Muscle layer of colon (tissue), 2 donors: ENCODE results near the gene ACVR2A.

ENCODE experiments used
- H3K27ac ChIP-seq: one replicate; pipeline ENCODE4 v1.7.0; 2013; ENCODE audit warnings: low read depth, mild to moderate bottlenecking, low read length, moderate library complexity
- H3K27me3 ChIP-seq, 2 donors: one replicate each; pipeline ENCODE4 v1.7.0; 2013; ENCODE audit warnings: low read length in 2 of 2, mild to moderate bottlenecking in 2 of 2; ENCODE audit not compliant: insufficient read depth in 2 of 2, control insufficient read depth in 1 of 2
- H3K36me3 ChIP-seq: one replicate; pipeline ENCODE4 v1.7.0; 2013; ENCODE audit warnings: mild to moderate bottlenecking, low read length; ENCODE audit not compliant: insufficient read depth
- H3K4me1 ChIP-seq: one replicate; pipeline ENCODE4 v1.7.0; 2013; ENCODE audit warnings: mild to moderate bottlenecking, low read length; ENCODE audit not compliant: insufficient read depth
- H3K4me3 ChIP-seq, 2 donors: one replicate each; pipeline ENCODE4 v1.7.0; 2013; ENCODE audit warnings: low read length in 2 of 2, low read depth in 1 of 2, mild to moderate bottlenecking in 1 of 2, moderate library complexity in 1 of 2
- H3K9ac ChIP-seq: one replicate; pipeline ENCODE4 v1.7.0; 2013; ENCODE audit warnings: low read length
- H3K9me3 ChIP-seq: one replicate; pipeline ENCODE4 v1.7.0; 2013; ENCODE audit warnings: mild to moderate bottlenecking, low read length
- donor health status: abdominal sarcoma.
- donor health status: Adenocarcinoma of cecum.

Gene ACVR2A

DNA sequence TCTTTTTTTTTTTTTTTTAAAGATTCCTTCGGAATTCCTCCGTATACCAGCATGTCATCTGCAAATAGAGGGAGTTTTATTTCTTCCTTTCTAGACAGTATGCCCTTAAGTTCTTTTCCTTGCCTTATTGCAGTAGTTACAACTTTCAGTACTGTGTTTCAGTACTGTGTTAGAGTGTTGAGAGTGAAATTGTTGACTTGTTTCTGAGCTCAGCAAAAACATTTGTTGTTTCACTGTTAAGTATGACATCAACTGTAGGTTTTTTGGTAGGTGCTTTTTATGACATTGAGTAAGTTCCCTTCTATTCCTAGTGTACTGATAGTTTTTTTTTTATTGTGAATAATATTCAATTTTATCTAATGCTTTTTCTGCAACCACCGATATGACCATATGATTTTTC is 43.9 kb downstream of the ACVR2A start:
- no peaks in the 10 kb centered on the region for H3K36me3 ChIP-seq
- no peaks in the 10 kb centered on the region for H3K9me3 ChIP-seq
- no peak overlapping the region for H3K4me3 ChIP-seq
- H3K27me3 ChIP-seq: no peaks in the 10 kb centered on the region
- H3K9ac ChIP-seq: no peak overlapping the region
- H3K27ac ChIP-seq: no peak overlapping the region
- peaks cover 30% of the 10 kb centered on the region for H3K4me1 ChIP-seq

DNA sequence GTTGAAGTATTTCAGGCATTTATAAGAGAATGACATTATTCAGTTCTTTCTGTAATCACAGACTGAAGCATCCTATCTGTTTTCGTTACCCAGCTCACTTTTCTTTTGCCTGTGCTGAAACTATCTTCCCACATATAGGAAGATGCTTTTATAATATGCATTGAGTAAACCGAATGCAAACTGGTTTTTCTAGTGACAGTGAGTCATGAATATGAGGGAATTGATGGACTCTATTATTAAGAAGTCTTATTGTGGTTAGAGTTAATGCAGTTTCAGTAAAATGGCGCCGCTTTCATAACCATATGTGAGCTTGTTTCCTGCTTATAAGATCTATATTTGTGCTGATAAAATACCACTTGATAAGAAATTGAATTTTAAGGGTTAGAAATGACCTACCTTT is 59.2 kb downstream of the ACVR2A start:
- H3K36me3 ChIP-seq: peaks cover 4% of the 10 kb centered on the region
- no peaks in the 10 kb centered on the region for H3K4me1 ChIP-seq
- H3K27ac ChIP-seq: no peak overlapping the region
- H3K27me3 ChIP-seq: no peaks in the 10 kb centered on the region
- H3K9me3 ChIP-seq: no peaks in the 10 kb centered on the region
- H3K4me3 ChIP-seq: no peak overlapping the region
- H3K9ac ChIP-seq: no peak overlapping the region

- Histone ChIP-seq H3K4me1 (peaks cover 20% of the 10 kb centered on the region), H3K9ac (no peak overlapping the region), H3K9me3 (no peaks in the 10 kb centered on the region), H3K4me3 (no peak overlapping the region), H3K36me3 (no peaks in the 10 kb centered on the region), H3K27me3 (no peaks in the 10 kb centered on the region), H3K27ac (no peak overlapping the region)
These were observed 64.3 kb downstream of the ACVR2A start for GRCh38 chr2:147909178-147909577.

DNA sequence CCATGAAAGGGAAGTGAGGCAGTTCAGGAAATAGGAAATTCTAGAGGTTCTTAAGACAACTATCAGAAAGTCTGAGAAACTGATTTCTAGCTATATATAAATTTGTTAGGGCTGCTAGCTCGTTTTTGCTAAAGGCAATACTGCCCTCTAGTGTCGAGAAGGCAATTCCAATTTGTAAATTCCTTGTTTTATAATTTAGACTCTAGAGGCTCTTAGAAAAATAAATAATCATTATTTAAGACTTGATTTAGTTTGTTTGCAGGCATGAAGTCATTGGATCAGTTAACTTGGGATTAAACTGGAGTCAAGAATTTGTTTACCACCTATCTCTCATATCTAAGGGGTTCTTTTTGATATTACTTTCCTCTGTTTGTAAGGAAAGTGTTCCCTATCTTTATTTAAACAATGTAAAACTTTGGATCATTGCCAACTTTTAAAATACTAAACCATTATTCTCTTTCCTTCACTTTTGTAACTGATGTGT is 66.2 kb downstream of the ACVR2A start:
- Histone ChIP-seq H3K36me3 (no peaks in the 10 kb centered on the region), H3K27me3 (no peaks in the 10 kb centered on the region), H3K4me1 (peaks cover 37% of the 10 kb centered on the region), H3K4me3 (no peak overlapping the region), H3K9ac (no peak overlapping the region), H3K27ac (no peak overlapping the region), H3K9me3 (no peaks in the 10 kb centered on the region)

GRCh38 chr2:147913701-147914480 is 69.1 kb downstream of the ACVR2A start:
- H3K9me3 ChIP-seq: no peaks in the 10 kb centered on the region
- no peaks in the 10 kb centered on the region for H3K36me3 ChIP-seq
- peak overlapping the region; percentile 10 for H3K27ac ChIP-seq
- no peaks in the 10 kb centered on the region for H3K27me3 ChIP-seq
- no peak overlapping the region for H3K9ac ChIP-seq
- H3K4me1 ChIP-seq: peaks cover 49% of the 10 kb centered on the region
- no peak overlapping the region for H3K4me3 ChIP-seq

- Histone ChIP-seq H3K27me3 (no peaks in the 10 kb centered on the region), H3K4me3 (no peak overlapping the region), H3K9ac (no peak overlapping the region), H3K27ac (no peak overlapping the region), H3K9me3 (no peaks in the 10 kb centered on the region), H3K4me1 (peaks cover 43% of the 10 kb centered on the region), H3K36me3 (peaks cover 7% of the 10 kb centered on the region)
These were observed 71.2 kb downstream of the ACVR2A start for GRCh38 chr2:147916067-147916466.

GRCh38 chr2:147916723-147917122 is 71.9 kb downstream of the ACVR2A start:
- Histone ChIP-seq H3K27me3 (no peaks in the 10 kb centered on the region), H3K9ac (no peak overlapping the region), H3K27ac (no peak overlapping the region), H3K36me3 (peaks cover 13% of the 10 kb centered on the region), H3K4me1 (peaks cover 38% of the 10 kb centered on the region), H3K4me3 (no peak overlapping the region), H3K9me3 (no peaks in the 10 kb centered on the region)

GRCh38 chr2:147917161-147917560 is 72.3 kb downstream of the ACVR2A start:
- no peaks in the 10 kb centered on the region for H3K27me3 ChIP-seq
- H3K4me3 ChIP-seq: no peak overlapping the region
- H3K36me3 ChIP-seq: peaks cover 13% of the 10 kb centered on the region

DNA sequence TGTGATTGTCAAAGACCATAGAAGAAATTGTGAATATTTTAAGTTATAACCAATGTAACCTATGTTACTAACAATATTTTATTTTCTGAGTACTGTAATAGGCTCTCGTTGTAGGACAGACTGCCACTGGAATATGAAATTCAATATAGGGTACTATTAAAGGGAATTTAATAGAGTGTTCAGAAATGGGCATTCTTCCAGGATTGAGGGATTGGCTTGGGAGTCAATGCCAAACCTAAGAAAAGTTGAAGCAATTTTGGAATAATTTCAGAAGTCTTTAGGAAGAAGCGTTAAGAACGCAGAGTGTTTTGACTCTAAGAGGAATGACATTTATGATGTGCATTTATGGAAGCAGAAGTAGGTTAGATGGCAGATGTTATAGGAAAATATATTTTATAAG is 79.0 kb downstream of the ACVR2A start:
- peaks cover 25% of the 10 kb centered on the region for H3K4me1 ChIP-seq
- H3K9ac ChIP-seq: no peak overlapping the region
- peaks cover 21% of the 10 kb centered on the region for H3K36me3 ChIP-seq
- no peaks in the 10 kb centered on the region for H3K9me3 ChIP-seq
- no peak overlapping the region for H3K27ac ChIP-seq
- H3K4me3 ChIP-seq: no peak overlapping the region
- H3K27me3 ChIP-seq: no peaks in the 10 kb centered on the region

More at GRCh38 chr2:147917161-147917560, 72.3 kb downstream of the ACVR2A start:
- peaks cover 38% of the 10 kb centered on the region for H3K4me1 ChIP-seq
- H3K9ac ChIP-seq: no peak overlapping the region
- no peaks in the 10 kb centered on the region for H3K9me3 ChIP-seq
- H3K27ac ChIP-seq: no peak overlapping the region

DNA sequence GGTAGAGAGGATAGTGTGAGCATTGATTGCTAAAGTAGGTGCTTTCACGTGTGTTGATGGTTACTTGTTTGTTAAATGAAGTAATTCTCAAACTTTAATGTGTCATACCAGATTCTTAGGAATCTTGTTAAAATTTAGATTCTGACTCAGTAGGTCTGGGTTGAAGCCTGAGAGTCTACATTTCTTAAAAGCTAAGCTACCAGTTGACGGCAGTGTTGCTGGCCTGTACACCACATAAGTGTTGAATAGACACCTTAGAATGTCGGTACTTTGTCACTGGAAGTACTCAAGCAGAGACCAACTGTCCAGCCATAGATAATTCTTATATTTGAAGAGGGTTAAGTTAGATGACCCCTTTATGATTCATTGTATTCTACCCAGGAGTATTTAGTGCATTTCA is 79.8 kb downstream of the ACVR2A start:
- Histone ChIP-seq H3K36me3 (peaks cover 15% of the 10 kb centered on the region), H3K27me3 (no peaks in the 10 kb centered on the region), H3K4me1 (peaks cover 25% of the 10 kb centered on the region), H3K27ac (no peak overlapping the region), H3K9me3 (no peaks in the 10 kb centered on the region), H3K9ac (no peak overlapping the region), H3K4me3 (no peak overlapping the region)

GRCh38 chr2:147925886-147926285 is 81.1 kb downstream of the ACVR2A start:
- Histone ChIP-seq H3K27me3 (no peaks in the 10 kb centered on the region), H3K4me3 (no peak overlapping the region), H3K9ac (no peak overlapping the region), H3K27ac (no peak overlapping the region), H3K36me3 (peaks cover 14% of the 10 kb centered on the region), H3K9me3 (no peaks in the 10 kb centered on the region), H3K4me1 (peaks cover 25% of the 10 kb centered on the region)

- Histone ChIP-seq H3K27ac (no peak overlapping the region), H3K4me1 (peaks cover 25% of the 10 kb centered on the region), H3K9ac (no peak overlapping the region), H3K9me3 (no peaks in the 10 kb centered on the region), H3K27me3 (no peaks in the 10 kb centered on the region), H3K36me3 (peaks cover 8% of the 10 kb centered on the region), H3K4me3 (no peak overlapping the region)
These were observed 82.3 kb downstream of the ACVR2A start for GRCh38 chr2:147927053-147927588.
